Smooth muscle cell (in vitro differentiated cells): ENCODE data around the gene ICA1. TPM values are rescaled to one million over a fixed set of nuclear protein-coding genes. Genes with fewer than 3 reads are reported as not detected.

Experiments
- DNase-seq: peaks from one replicate; lab custom pipeline; 2025; ENCODE audit not compliant: unreplicated experiment; lab: John Stamatoyannopoulos, UW
- H2AFZ ChIP-seq: fragments of 200-600 bp; sonication (generic); 2 replicates; pipeline ENCODE4 v1.6.0; 2016; ENCODE audit warnings: antibody characterized with exemption, low read depth, mild to moderate bottlenecking
- H3F3A ChIP-seq: fragments of 200-600 bp; sonication (generic); 2 replicates; pipeline ENCODE4 v1.6.0; 2017; ENCODE audit warnings: antibody characterized with exemption, low read depth
- H3K27ac ChIP-seq: fragments of 200-600 bp; sonication (generic); 2 replicates; pipeline ENCODE4 v1.5.1; 2016; ENCODE audit warnings: low read depth, mild to moderate bottlenecking
- H3K27me3 ChIP-seq: fragments of 200-600 bp; sonication (generic); 2 replicates; pipeline ENCODE4 v1.6.1; 2016; ENCODE audit warnings: low read depth, mild to moderate bottlenecking
- H3K36me3 ChIP-seq: fragments of 200-600 bp; sonication (generic); 2 replicates; pipeline ENCODE4 v1.5.1; 2016; ENCODE audit warnings: low read depth
- H3K4me1 ChIP-seq: fragments of 200-600 bp; sonication (generic); 2 replicates; pipeline ENCODE4 v1.5.1; 2016; ENCODE audit warnings: low read depth
- H3K4me2 ChIP-seq: fragments of 200-600 bp; sonication (generic); 2 replicates; pipeline ENCODE4 v1.6.0; 2016; ENCODE audit warnings: mild to moderate bottlenecking
- H3K4me3 ChIP-seq: fragments of 200-600 bp; sonication (generic); 2 replicates; pipeline ENCODE4 v1.5.1; 2016; ENCODE audit warnings: mild to moderate bottlenecking
- H3K79me2 ChIP-seq: fragments of 200-600 bp; sonication (generic); 2 replicates; pipeline ENCODE4 v1.6.0; 2016; ENCODE audit warnings: low read depth, mild to moderate bottlenecking
- H3K9ac ChIP-seq: fragments of 200-600 bp; sonication (generic); 2 replicates; pipeline ENCODE4 v1.6.0; 2016; ENCODE audit warnings: low read depth
- H3K9me3 ChIP-seq: fragments of 200-600 bp; sonication (generic); replicated peaks from 2 replicates; pipeline ENCODE4 v1.5.1; 2016; ENCODE audit warnings: low read depth
- H4K20me1 ChIP-seq: fragments of 200-600 bp; sonication (generic); 2 replicates; pipeline ENCODE4 v1.6.0; 2016; ENCODE audit warnings: low read depth
- CTCF ChIP-seq: fragments of 200-600 bp; sonication (generic); IDR thresholded peaks from 2 replicates; pipeline ENCODE4 v1.5.1; 2017; ENCODE audit warnings: borderline replicate concordance, mild to moderate bottlenecking, antibody characterized with exemption; ENCODE audit not compliant: insufficient read depth, poor library complexity, severe bottlenecking
- WGBS: methylation state at CpG from one replicate; pipeline ENCODE4 v1.1.7; 2016; ENCODE audit warnings: low lambda C conversion rate; 5-methylcytosine and 5-hydroxymethylcytosine counted together
- polyA plus RNA-seq: library from polyadenylated mRNA; unstranded; fragments of >200 nt; fragmentation: Nextera tagmentation; extraction: Ambion mirVana; gene quantifications from 2 replicates; pipeline ENCODE4 v1.2.1, GENCODE V29; 2016
- total RNA-seq: library from RNA; depleted of rRNA; stranded (reverse); fragments of >200 nt; gene quantifications from 2 replicates; pipeline ENCODE4 v1.2.3, GENCODE V29; 2014

The ICA1 gene
- total and polyA plus RNA-seq, 2 experiments from 2014 or later = 4.3 to 5.0 TPM

- no peak overlapping the region for H3K4me2 ChIP-seq
- H3K9me3 ChIP-seq = no peaks in the 10 kb centered on the region
- no peak overlapping the region for H3K27ac ChIP-seq
- H3F3A ChIP-seq = no peaks in the 10 kb centered on the region
- no peaks in the 10 kb centered on the region for H3K4me1 ChIP-seq
- H3K9ac ChIP-seq = no peak overlapping the region
- no peaks in the 10 kb centered on the region for H4K20me1 ChIP-seq
- no peak for TF ChIP-seq CTCF
- H3K36me3 ChIP-seq = no peaks in the 10 kb centered on the region
- H2AFZ ChIP-seq = no peak overlapping the region
- H3K4me3 ChIP-seq = no peak overlapping the region
- H3K79me2 ChIP-seq = no peaks in the 10 kb centered on the region
- H3K27me3 ChIP-seq = no peaks in the 10 kb centered on the region
- 92% methylated on average over 6 of the region's 6 CpGs for WGBS
- DNase-seq = no peak
Observed at GRCh38 chr7:8228766-8229674, 32.9 kb downstream of the ICA1 start.

GRCh38 chr7:8228068-8228467 lies 33.9 kb downstream of the ICA1 start:
- no peak for TF ChIP-seq CTCF
- Histone ChIP-seq H3K4me2 (no peak overlapping the region), H3K36me3 (no peaks in the 10 kb centered on the region), H4K20me1 (no peaks in the 10 kb centered on the region), H3K4me3 (no peak overlapping the region), H3K9me3 (no peaks in the 10 kb centered on the region), H3K4me1 (no peaks in the 10 kb centered on the region), H3F3A (no peaks in the 10 kb centered on the region), H3K79me2 (no peaks in the 10 kb centered on the region), H3K27ac (no peak overlapping the region), H3K27me3 (no peaks in the 10 kb centered on the region), H3K9ac (no peak overlapping the region), H2AFZ (no peak overlapping the region)
- DNase-seq = no peak

- H3K4me2 ChIP-seq = no peak overlapping the region
- H3K79me2 ChIP-seq = no peaks in the 10 kb centered on the region
- no peak overlapping the region for H3K4me3 ChIP-seq
- no peak for DNase-seq
- H3F3A ChIP-seq = no peaks in the 10 kb centered on the region
- no peak for TF ChIP-seq CTCF
- H3K27ac ChIP-seq = no peak overlapping the region
- WGBS = 94% methylated on average over 3 of the region's 3 CpGs
- H4K20me1 ChIP-seq = no peaks in the 10 kb centered on the region
- no peaks in the 10 kb centered on the region for H3K36me3 ChIP-seq
- no peaks in the 10 kb centered on the region for H3K9me3 ChIP-seq
- H3K4me1 ChIP-seq = no peaks in the 10 kb centered on the region
- H2AFZ ChIP-seq = no peak overlapping the region
- no peaks in the 10 kb centered on the region for H3K27me3 ChIP-seq
- H3K9ac ChIP-seq = no peak overlapping the region
Observed at GRCh38 chr7:8227261-8227660, 34.7 kb downstream of the ICA1 start.

- Histone ChIP-seq H4K20me1 (no peaks in the 10 kb centered on the region), H3K4me1 (peaks cover 5% of the 10 kb centered on the region), H3K27me3 (no peaks in the 10 kb centered on the region), H3F3A (no peaks in the 10 kb centered on the region), H2AFZ (no peak overlapping the region), H3K9me3 (no peaks in the 10 kb centered on the region), H3K36me3 (no peaks in the 10 kb centered on the region), H3K4me3 (no peak overlapping the region), H3K27ac (no peak overlapping the region), H3K9ac (no peak overlapping the region), H3K79me2 (no peaks in the 10 kb centered on the region), H3K4me2 (no peak overlapping the region)
- no peak for TF ChIP-seq CTCF
- WGBS = 79% methylated on average over 2 of the region's 2 CpGs
- no peak for DNase-seq
Observed at GRCh38 chr7:8226501-8226900, 35.5 kb downstream of the ICA1 start.
